HepG2 (cell line): ENCODE measurements around the gene ANG. TPM values are rescaled to one million over a fixed set of nuclear protein-coding genes. Genes with fewer than 3 reads are reported as not detected.
A peak's percentile ranks its signal among the peaks of the same experiment; 100 is the strongest.

Experiments used
- HDAC2 ChIP-seq: sonication (generic); formaldehyde crosslinking; IDR thresholded peaks from 2 replicates; pipeline ENCODE4 v1.4.0; 2020; ENCODE audit warnings: missing genetic modification reagents
- ISX ChIP-seq: sonication (generic); formaldehyde crosslinking; conservative IDR thresholded peaks from 2 replicates; pipeline ENCODE4 v1.5.0; 2020; ENCODE audit warnings: missing genetic modification reagents
- JDP2 ChIP-seq: sonication (generic); formaldehyde crosslinking; IDR thresholded peaks from 2 replicates; pipeline ENCODE4 v1.8.1; 2022; ENCODE audit warnings: missing genetic modification reagents, borderline replicate concordance
- KAT2B ChIP-seq: fragments of 150-350 bp; IDR thresholded peaks from 2 replicates; pipeline ENCODE4 v1.6.1; 2014; ENCODE audit warnings: low read depth, low read length, borderline replicate concordance
- KIAA2018 ChIP-seq: sonication (generic); formaldehyde crosslinking; IDR thresholded peaks from 2 replicates; pipeline ENCODE4 v1.5.0; 2020; ENCODE audit warnings: mild to moderate bottlenecking, missing genetic modification reagents, borderline replicate concordance
- SMC3 ChIP-seq: IDR thresholded peaks from 2 replicates; pipeline ENCODE4 v1.6.1; 2011; ENCODE audit warnings: low read length, improper control_type of control experiment
- TAF15 ChIP-seq: fragments of 200-400 bp; formaldehyde crosslinking; IDR thresholded peaks from one replicate; pipeline ENCODE4 v1.6.1; 2018; ENCODE audit warnings: mild to moderate bottlenecking, low read depth, low read length; ENCODE audit not compliant: poor library complexity, severe bottlenecking
- TGIF2 ChIP-seq: IDR thresholded peaks from 2 replicates; pipeline ENCODE4 v1.6.1; 2016; ENCODE audit warnings: control low read depth, missing compliant biosample characterization
- TRIM22 ChIP-seq: fragments of 450-650 bp; IDR thresholded peaks from 2 replicates; pipeline ENCODE4 v1.6.1; 2017
- ZNF30 ChIP-seq: sonication (generic); formaldehyde crosslinking; IDR thresholded peaks from 2 replicates; pipeline ENCODE4 v1.5.0; 2020; ENCODE audit warnings: mild to moderate bottlenecking, missing genetic modification reagents
- ZNF430 ChIP-seq: sonication (generic); formaldehyde crosslinking; IDR thresholded peaks from 2 replicates; pipeline ENCODE4 v1.9.0; 2021; ENCODE audit warnings: mild to moderate bottlenecking, missing genetic modification reagents
- ZNF543 ChIP-seq: sonication (generic); formaldehyde crosslinking; IDR thresholded peaks from 2 replicates; pipeline ENCODE4 v1.4.0; 2020; ENCODE audit warnings: mild to moderate bottlenecking, missing genetic modification reagents
- ZNF570 ChIP-seq: sonication (generic); formaldehyde crosslinking; IDR thresholded peaks from 2 replicates; pipeline ENCODE4 v1.4.0; 2020; ENCODE audit warnings: mild to moderate bottlenecking, missing genetic modification reagents, borderline replicate concordance
- ZNF839 ChIP-seq: sonication (generic); formaldehyde crosslinking; IDR thresholded peaks from 2 replicates; pipeline ENCODE4 v1.4.0; 2020; ENCODE audit warnings: missing genetic modification reagents, mild to moderate bottlenecking, borderline replicate concordance
- polyA plus RNA-seq, 8 experiments: library from polyadenylated mRNA; depleted of rRNA in 3 of 8; stranded (reverse) in 7 of 8; unstranded in 1 of 8; fragments of >200 nt; fragmentation: Illumina TruSeq in 4 of 8; extraction: Trizol in 4 of 8; gene quantifications; 2 replicates each; pipeline versions ENCODE4 v1.2.1 to v1.2.3, GENCODE V29; 2011 to 2016; ENCODE audit warnings: low read depth in 4 of 8, missing spikeins in 1 of 8, mixed read lengths in 1 of 8; ENCODE audit not compliant: insufficient read depth in 1 of 8
- total RNA-seq, 5 experiments: library from RNA; depleted of rRNA; stranded (reverse); fragments of >200 nt; fragmentation: Illumina TruSeq; extraction: Trizol; gene quantifications; 2 replicates each; pipeline ENCODE4 v1.2.3, GENCODE V29; 2016; ENCODE audit warnings: low read depth in 1 of 5
- TF ChIP-seq, protein P1 (sequence below): sonication (generic); formaldehyde crosslinking; IDR thresholded peaks from 2 replicates; pipeline ENCODE4 v1.4.0; 2020; ENCODE audit warnings: mild to moderate bottlenecking, missing genetic modification reagents

Gene ANG
- total and polyA plus RNA-seq, 2 of the 13 experiments (the other 11 are each of a cell fraction or from before 2014, with no cell fraction given) = 83.6 to 401 TPM

DNA sequence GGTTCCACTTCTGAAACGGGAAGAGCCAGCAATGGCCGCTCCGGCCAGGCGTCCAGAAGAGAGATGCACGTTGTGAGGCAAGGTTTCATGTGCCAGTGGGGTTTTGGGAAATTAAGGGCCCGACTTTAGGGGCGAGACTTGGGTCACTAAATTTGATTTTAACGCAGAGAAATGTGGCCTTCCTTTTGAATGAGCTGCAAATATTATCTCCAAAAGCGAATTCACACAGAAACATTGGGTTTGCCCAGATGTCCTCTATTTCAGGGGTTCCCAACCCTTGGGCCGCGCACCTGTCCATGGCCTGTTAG lies 6.5 kb upstream of the ANG start (continued):
- no peak for TF ChIP-seq KIAA2018
- peak; percentile 77; the same call in 1 of the 2 replicates for TF ChIP-seq ZNF30
- peak; percentile 65; the same call in 1 of the 2 replicates for TF ChIP-seq ISX (CRISPR knock-in tag)
- no peak for TF ChIP-seq ZNF543 (CRISPR knock-in tag)
- TF ChIP-seq ZNF570 (CRISPR knock-in tag) = no peak
- no peak for TF ChIP-seq TRIM22
- TF ChIP-seq HDAC2 (CRISPR knock-in tag) = no peak
- no peak for TF ChIP-seq SMC3
- no peak for TF ChIP-seq ZNF839 (CRISPR knock-in tag)
- TF ChIP-seq, protein P1, sequence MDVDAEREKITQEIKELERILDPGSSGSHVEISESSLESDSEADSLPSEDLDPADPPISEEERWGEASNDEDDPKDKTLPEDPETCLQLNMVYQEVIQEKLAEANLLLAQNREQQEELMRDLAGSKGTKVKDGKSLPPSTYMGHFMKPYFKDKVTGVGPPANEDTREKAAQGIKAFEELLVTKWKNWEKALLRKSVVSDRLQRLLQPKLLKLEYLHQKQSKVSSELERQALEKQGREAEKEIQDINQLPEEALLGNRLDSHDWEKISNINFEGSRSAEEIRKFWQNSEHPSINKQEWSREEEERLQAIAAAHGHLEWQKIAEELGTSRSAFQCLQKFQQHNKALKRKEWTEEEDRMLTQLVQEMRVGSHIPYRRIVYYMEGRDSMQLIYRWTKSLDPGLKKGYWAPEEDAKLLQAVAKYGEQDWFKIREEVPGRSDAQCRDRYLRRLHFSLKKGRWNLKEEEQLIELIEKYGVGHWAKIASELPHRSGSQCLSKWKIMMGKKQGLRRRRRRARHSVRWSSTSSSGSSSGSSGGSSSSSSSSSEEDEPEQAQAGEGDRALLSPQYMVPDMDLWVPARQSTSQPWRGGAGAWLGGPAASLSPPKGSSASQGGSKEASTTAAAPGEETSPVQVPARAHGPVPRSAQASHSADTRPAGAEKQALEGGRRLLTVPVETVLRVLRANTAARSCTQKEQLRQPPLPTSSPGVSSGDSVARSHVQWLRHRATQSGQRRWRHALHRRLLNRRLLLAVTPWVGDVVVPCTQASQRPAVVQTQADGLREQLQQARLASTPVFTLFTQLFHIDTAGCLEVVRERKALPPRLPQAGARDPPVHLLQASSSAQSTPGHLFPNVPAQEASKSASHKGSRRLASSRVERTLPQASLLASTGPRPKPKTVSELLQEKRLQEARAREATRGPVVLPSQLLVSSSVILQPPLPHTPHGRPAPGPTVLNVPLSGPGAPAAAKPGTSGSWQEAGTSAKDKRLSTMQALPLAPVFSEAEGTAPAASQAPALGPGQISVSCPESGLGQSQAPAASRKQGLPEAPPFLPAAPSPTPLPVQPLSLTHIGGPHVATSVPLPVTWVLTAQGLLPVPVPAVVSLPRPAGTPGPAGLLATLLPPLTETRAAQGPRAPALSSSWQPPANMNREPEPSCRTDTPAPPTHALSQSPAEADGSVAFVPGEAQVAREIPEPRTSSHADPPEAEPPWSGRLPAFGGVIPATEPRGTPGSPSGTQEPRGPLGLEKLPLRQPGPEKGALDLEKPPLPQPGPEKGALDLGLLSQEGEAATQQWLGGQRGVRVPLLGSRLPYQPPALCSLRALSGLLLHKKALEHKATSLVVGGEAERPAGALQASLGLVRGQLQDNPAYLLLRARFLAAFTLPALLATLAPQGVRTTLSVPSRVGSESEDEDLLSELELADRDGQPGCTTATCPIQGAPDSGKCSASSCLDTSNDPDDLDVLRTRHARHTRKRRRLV (CRISPR knock-in tag) = peak; percentile 3; the same call in 1 of the 2 replicates
- TF ChIP-seq ZNF430 (CRISPR knock-in tag) = no peak
- TF ChIP-seq TAF15 = no peak
- no peak for TF ChIP-seq KAT2B
- no peak for TF ChIP-seq JDP2
- TF ChIP-seq TGIF2 (CRISPR knock-in tag) = no peak
